HepG2 (cell line): ENCODE measurements around the gene PIEZO1. TPM values are rescaled to one million over a fixed set of nuclear protein-coding genes. Genes with fewer than 3 reads are reported as not detected.
A peak's percentile ranks its signal among the peaks of the same experiment; 100 is the strongest.

Experiments used
- DNMT1 ChIP-seq: sonication (generic); formaldehyde crosslinking; IDR thresholded peaks from 2 replicates; pipeline ENCODE4 v1.5.1; 2020; ENCODE audit warnings: mild to moderate bottlenecking, missing genetic modification reagents
- DZIP1 ChIP-seq: sonication (generic); formaldehyde crosslinking; IDR thresholded peaks from 2 replicates; pipeline ENCODE4 v1.5.0; 2020; ENCODE audit warnings: mild to moderate bottlenecking, missing genetic modification reagents
- ELF3 ChIP-seq: IDR thresholded peaks from 2 replicates; pipeline ENCODE4 v1.6.1; 2016; ENCODE audit warnings: missing genetic modification reagents, missing compliant biosample characterization
- GATAD1 ChIP-seq: IDR thresholded peaks from 2 replicates; pipeline ENCODE4 v1.6.1; 2016; ENCODE audit warnings: missing genetic modification reagents, missing compliant biosample characterization
- KLF16 ChIP-seq, 2 experiments: sonication (generic) in 1 of 2; formaldehyde crosslinking in 1 of 2; IDR thresholded peaks; 2 replicates each; pipeline versions ENCODE4 v1.6.1 to v1.8.0; 2016 to 2023; ENCODE audit warnings: missing genetic modification reagents in 2 of 2, missing compliant biosample characterization in 1 of 2
- NCOA2 ChIP-seq: sonication (generic); formaldehyde crosslinking; IDR thresholded peaks from 2 replicates; pipeline ENCODE4 v1.8.0; 2022; ENCODE audit warnings: inconsistent platforms
- NFIC ChIP-seq: IDR thresholded peaks from 2 replicates; pipeline ENCODE4 v1.6.1; 2012; ENCODE audit warnings: mild to moderate bottlenecking, low read length, inconsistent platforms
- NFKBIZ ChIP-seq: IDR thresholded peaks from 2 replicates; pipeline ENCODE4 v1.6.1; 2018; ENCODE audit warnings: missing genetic modification reagents, missing compliant biosample characterization
- PAF1 ChIP-seq: IDR thresholded peaks from 2 replicates; pipeline ENCODE4 v1.6.1; 2016; ENCODE audit warnings: missing genetic modification reagents, missing compliant biosample characterization
- SETDB1 ChIP-seq: sonication (generic); formaldehyde crosslinking; IDR thresholded peaks from 2 replicates; pipeline ENCODE4 v1.5.1; 2020; ENCODE audit warnings: missing genetic modification reagents, mild to moderate bottlenecking, borderline replicate concordance
- SMARCE1 ChIP-seq: fragments of 450-650 bp; IDR thresholded peaks from 2 replicates; pipeline ENCODE4 v1.6.1; 2017; ENCODE audit warnings: borderline replicate concordance
- SSRP1 ChIP-seq: IDR thresholded peaks from 2 replicates; pipeline ENCODE4 v1.6.1; 2016; ENCODE audit warnings: control low read depth
- TOPORS ChIP-seq: sonication (generic); formaldehyde crosslinking; IDR thresholded peaks from 2 replicates; pipeline ENCODE4 v1.8.0; 2023; ENCODE audit warnings: mild to moderate bottlenecking, missing genetic modification reagents
- ZBTB34 ChIP-seq: sonication (generic); formaldehyde crosslinking; IDR thresholded peaks from 2 replicates; pipeline ENCODE4 v1.8.0; 2022; ENCODE audit warnings: mild to moderate bottlenecking, missing genetic modification reagents
- ZKSCAN5 ChIP-seq: sonication (generic); formaldehyde crosslinking; IDR thresholded peaks from 2 replicates; pipeline ENCODE4 v1.5.1; 2020; ENCODE audit warnings: mild to moderate bottlenecking, missing genetic modification reagents
- ZMYM3 ChIP-seq: sonication (generic); formaldehyde crosslinking; IDR thresholded peaks from 2 replicates; pipeline ENCODE4 v1.5.1; 2020; ENCODE audit warnings: mild to moderate bottlenecking, missing genetic modification reagents
- ZNF17 ChIP-seq: sonication (generic); formaldehyde crosslinking; IDR thresholded peaks from 2 replicates; pipeline ENCODE4 v1.5.0; 2020; ENCODE audit warnings: mild to moderate bottlenecking, missing genetic modification reagents
- ZNF501 ChIP-seq: sonication (generic); formaldehyde crosslinking; IDR thresholded peaks from 2 replicates; pipeline ENCODE4 v1.5.1; 2020; ENCODE audit warnings: mild to moderate bottlenecking, moderate library complexity, missing genetic modification reagents
- ZNF670 ChIP-seq: sonication (generic); formaldehyde crosslinking; IDR thresholded peaks from 2 replicates; pipeline ENCODE4 v1.8.0; 2022; ENCODE audit warnings: mild to moderate bottlenecking, missing genetic modification reagents, borderline replicate concordance
- ZNF709 ChIP-seq: sonication (generic); formaldehyde crosslinking; IDR thresholded peaks from 2 replicates; pipeline ENCODE4 v1.5.0; 2020; ENCODE audit warnings: mild to moderate bottlenecking, missing genetic modification reagents
- ZNF746 ChIP-seq: sonication (generic); formaldehyde crosslinking; IDR thresholded peaks from 2 replicates; pipeline ENCODE4 v1.8.0; 2022; ENCODE audit warnings: mild to moderate bottlenecking, missing genetic modification reagents
- ZNF766 ChIP-seq: sonication (generic); formaldehyde crosslinking; IDR thresholded peaks from 2 replicates; pipeline ENCODE4 v1.5.0; 2020; ENCODE audit warnings: missing genetic modification reagents, borderline replicate concordance
- polyA plus RNA-seq, 8 experiments: library from polyadenylated mRNA; depleted of rRNA in 3 of 8; stranded (reverse) in 7 of 8; unstranded in 1 of 8; fragments of >200 nt; fragmentation: Illumina TruSeq in 4 of 8; extraction: Trizol in 4 of 8; gene quantifications; 2 replicates each; pipeline versions ENCODE4 v1.2.1 to v1.2.3, GENCODE V29; 2011 to 2016; ENCODE audit warnings: low read depth in 4 of 8, missing spikeins in 1 of 8, mixed read lengths in 1 of 8; ENCODE audit not compliant: insufficient read depth in 1 of 8
- total RNA-seq, 5 experiments: library from RNA; depleted of rRNA; stranded (reverse); fragments of >200 nt; fragmentation: Illumina TruSeq; extraction: Trizol; gene quantifications; 2 replicates each; pipeline ENCODE4 v1.2.3, GENCODE V29; 2016; ENCODE audit warnings: low read depth in 1 of 5
- TF ChIP-seq, protein P1 (sequence below): sonication (generic); formaldehyde crosslinking; IDR thresholded peaks from 2 replicates; pipeline ENCODE4 v1.8.1; 2023; ENCODE audit warnings: mild to moderate bottlenecking, inconsistent platforms, moderate library complexity, missing genetic modification reagents, borderline replicate concordance
- TF ChIP-seq, protein P2 (sequence below): sonication (generic); formaldehyde crosslinking; IDR thresholded peaks from 2 replicates; pipeline ENCODE4 v1.5.0; 2020; ENCODE audit warnings: missing genetic modification reagents, mild to moderate bottlenecking, borderline replicate concordance

Gene PIEZO1
- total and polyA plus RNA-seq, 2 of the 13 experiments (the other 11 are each of a cell fraction or from before 2014, with no cell fraction given): 67.9 to 85.0 TPM

- TF ChIP-seq, protein P1, sequence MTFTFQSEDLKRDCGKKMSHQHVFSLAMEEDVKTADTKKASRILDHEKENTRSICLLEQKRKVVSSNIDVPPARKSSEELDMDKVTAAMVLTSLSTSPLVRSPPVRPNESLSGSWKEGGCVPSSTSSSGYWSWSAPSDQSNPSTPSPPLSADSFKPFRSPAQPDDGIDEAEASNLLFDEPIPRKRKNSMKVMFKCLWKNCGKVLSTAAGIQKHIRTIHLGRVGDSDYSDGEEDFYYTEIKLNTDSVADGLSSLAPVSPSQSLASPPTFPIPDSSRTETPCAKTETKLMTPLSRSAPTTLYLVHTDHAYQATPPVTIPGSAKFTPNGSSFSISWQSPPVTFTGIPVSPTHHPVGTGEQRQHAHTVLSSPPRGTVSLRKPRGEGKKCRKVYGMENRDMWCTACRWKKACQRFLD (CRISPR knock-in tag): peak; percentile 84
- TF ChIP-seq, protein P2, sequence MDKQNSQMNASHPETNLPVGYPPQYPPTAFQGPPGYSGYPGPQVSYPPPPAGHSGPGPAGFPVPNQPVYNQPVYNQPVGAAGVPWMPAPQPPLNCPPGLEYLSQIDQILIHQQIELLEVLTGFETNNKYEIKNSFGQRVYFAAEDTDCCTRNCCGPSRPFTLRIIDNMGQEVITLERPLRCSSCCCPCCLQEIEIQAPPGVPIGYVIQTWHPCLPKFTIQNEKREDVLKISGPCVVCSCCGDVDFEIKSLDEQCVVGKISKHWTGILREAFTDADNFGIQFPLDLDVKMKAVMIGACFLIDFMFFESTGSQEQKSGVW: 0 out of 2 replicates have a peak, but pooled peaks have one; percentile 50
- TF ChIP-seq ZNF670 (no peak), DNMT1 (no peak), NFIC (no peak), TOPORS (peak; percentile 80; the same call in 1 of the 2 replicates), SETDB1 (CRISPR knock-in tag) (no peak), NFKBIZ (CRISPR knock-in tag) (peak; percentile 16; the same call in 1 of the 2 replicates), ZNF501 (CRISPR knock-in tag) (peak; percentile 86), ELF3 (peak; percentile 69; the same call in 1 of the 2 replicates), KLF16 (CRISPR knock-in tag; IDR thresholded peaks at IDR 0.05) (no peak; a peak in 2 of 4 replicates), ZNF709 (CRISPR knock-in tag) (peak; percentile 90; the same call in 1 of the 2 replicates), ZBTB34 (CRISPR knock-in tag) (no peak), ZNF746 (CRISPR knock-in tag) (peak; percentile 38; the same call in 1 of the 2 replicates), DZIP1 (CRISPR knock-in tag) (peak; percentile 56; the same call in 1 of the 2 replicates), ZMYM3 (no peak), ZNF766 (CRISPR knock-in tag) (peak; percentile 66; the same call in 1 of the 2 replicates), ZNF17 (CRISPR knock-in tag) (no peak), SSRP1 (CRISPR knock-in tag) (no peak), SMARCE1 (no peak), NCOA2 (CRISPR knock-in tag) (peak; percentile 39; the same call in 1 of the 2 replicates), PAF1 (CRISPR knock-in tag) (no peak), ZKSCAN5 (CRISPR knock-in tag) (no peak), GATAD1 (CRISPR knock-in tag) (peak; percentile 76; the same call in 1 of the 2 replicates)
- TF ChIP-seq, all 625 proteins: peak for 267
Measured at GRCh38 chr16:88803264-88803987, 18.4 kb upstream of the PIEZO1 start, which contains the start of gene CDT1 (continued).
